Measurements from ENCODE around the gene HES6.

- no peak for TF ChIP-seq CTCF (IDR thresholded peaks at IDR 0.05)
- no peak for TF ChIP-seq POLR2AphosphoS5 (IDR thresholded peaks at IDR 0.05)
Measured at GRCh38 chr2:238241970-238242369, 2.1 kb upstream of the HES6 start.
